GM18861 (cell line): ENCODE data around the gene GSTO1.

Experiments
- ATAC-seq: cut with Tn5 transposase; IDR thresholded peaks from one replicate; pipeline ENCODE4 v1.9.1; 2021; ENCODE audit not compliant: unreplicated experiment

Gene GSTO1

DNA sequence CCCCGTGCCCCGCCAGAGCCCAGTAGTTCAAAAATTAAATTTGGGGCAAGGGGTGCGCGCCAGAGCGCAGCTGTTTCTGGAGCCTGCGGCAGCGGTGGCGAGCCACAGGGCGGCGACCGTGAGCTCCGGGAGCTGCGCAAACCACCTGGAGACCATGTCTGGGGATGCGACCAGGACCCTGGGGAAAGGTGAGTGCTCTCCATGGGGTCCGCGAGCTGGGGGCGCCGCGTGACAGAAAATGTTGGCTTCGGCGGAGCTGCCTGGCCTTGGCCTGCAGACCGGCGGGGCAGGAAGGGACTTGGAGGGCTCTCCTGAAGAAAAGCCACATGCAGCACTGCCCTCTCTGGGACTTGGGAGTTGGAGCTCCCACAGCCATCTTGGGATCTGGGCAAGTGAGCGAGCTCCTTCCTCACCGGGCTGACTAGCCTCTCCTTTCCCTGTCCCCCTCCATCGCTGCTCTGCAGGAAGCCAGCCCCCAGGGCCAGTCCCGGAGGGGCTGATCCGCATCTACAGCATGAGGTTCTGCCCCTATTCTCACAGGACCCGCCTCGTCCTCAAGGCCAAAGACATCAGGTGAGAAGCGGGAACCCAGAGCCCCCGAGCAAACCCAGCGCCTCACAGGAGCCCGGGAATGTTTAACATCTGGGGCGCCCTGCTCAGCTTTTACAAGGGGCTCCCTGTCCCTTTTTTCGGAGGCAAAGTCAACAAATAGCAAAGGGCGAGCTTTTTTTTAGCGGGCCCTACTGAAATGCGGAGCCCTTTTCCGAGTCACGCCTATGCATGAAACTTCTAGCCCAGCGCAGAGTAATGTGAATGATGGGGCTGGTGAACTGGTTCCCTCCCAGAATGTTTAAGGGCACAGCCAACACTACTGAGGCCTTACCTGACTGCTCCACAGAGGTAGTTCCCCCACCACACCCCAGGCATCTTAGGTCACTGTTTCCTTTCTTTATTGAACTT is 20.4 kb downstream of the GSTO1 start:
- no peak for ATAC-seq

DNA sequence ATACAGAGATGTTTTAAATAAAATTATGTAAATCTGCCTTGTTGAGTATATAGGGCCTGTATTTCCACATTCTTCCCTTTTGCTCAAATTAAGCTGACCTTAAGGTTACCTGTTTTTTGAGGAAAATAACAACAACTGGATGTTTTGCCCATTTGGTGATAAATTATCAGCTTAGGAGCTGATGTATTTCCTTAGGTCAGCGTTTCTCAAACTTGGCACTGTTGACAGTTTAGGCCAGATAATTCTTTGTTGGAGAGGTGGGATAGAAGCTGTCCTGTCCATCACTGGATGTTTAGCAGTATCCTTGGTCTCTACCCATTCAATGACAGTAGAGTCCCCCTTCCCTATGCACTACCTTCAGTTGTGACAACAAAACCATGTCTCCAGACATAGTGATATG is 21.5 kb downstream of the GSTO1 start:
- ATAC-seq: no peak

DNA sequence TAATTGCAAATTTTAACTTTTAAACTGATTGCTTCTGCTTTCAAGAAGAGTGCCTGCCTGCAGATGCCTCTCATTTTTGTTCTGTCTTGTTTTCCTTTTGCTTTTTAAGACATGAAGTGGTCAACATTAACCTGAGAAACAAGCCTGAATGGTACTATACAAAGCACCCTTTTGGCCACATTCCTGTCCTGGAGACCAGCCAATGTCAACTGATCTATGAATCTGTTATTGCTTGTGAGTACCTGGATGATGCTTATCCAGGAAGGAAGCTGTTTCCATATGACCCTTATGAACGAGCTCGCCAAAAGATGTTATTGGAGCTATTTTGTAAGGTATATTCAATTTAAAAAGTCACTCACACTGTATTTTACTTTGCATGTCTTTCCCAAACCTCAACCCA is 23.1 kb downstream of the GSTO1 start:
- no peak for ATAC-seq

DNA sequence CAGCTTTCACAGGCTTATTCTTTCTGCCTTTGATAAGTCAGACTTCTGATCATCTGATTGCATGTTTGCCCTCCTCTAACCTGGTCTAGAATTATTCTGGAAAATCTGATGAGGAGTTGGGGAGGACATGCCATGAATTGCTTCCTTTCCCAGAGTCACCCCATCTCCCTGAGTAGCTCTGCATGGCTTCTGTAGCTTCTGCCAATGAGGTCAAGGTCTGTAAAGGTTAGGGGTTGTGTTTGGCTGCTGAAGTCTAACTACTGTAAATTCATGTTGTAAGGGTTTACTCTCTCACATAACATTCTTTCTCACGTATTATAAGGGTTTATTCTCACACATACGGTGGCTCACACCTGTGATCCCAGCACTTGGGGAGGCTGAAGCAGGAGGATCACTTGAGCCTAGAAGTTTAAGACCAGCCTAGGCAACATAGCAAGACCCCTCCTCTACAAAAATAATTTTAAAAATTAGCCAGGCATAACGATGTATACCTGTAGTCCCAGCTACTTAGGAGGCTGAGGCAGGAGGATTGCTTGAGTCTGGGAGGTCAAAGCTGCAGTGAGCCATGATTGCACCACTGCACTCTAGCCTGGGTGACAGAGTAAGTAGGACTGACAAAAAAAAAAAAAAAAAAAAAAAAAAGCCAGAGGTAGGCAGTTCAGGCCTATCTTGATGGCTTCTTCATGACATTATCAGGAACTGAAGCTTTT is 25.0 kb downstream of the GSTO1 start:
- ATAC-seq: no peak

DNA sequence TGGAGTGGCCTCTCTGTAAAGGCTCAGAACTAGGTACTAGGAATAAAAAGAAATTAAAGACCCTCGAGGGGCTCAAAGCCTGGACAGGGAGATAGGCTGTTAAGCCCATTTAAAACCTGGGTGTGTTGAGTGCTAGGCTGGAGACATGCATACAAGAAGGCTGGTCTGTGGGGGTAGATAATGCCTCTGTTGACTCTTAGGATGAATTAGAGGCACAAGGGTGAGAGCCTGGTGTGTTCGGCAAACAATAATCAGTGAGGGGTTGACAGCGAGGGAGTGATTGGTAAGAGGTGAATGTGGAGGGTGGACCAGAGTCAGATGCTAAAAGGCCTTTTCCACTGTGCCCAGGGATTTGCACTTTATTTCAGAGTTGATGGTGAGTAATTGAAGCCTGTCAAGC is 27.0 kb downstream of the GSTO1 start:
- no peak for ATAC-seq

DNA sequence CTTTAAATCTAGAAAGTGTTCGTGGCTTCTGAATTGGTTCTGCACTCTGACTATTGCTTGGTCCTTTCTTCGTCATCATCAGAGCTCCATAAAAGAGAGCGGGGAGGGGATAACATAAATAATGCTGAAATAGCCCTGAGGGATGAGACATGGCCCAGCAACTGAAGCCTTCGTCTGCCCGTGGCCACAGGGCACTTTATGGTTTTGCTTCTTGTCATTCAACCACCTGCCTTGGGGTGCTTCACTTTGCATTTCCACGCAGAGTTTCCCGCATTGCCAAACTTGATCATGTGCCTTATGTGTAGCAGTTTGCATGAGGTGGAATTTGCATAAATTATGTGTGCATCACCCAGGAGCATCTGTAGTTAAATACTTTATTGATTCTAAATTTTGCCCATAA is 30.2 kb downstream of the GSTO1 start:
- ATAC-seq: no peak

DNA sequence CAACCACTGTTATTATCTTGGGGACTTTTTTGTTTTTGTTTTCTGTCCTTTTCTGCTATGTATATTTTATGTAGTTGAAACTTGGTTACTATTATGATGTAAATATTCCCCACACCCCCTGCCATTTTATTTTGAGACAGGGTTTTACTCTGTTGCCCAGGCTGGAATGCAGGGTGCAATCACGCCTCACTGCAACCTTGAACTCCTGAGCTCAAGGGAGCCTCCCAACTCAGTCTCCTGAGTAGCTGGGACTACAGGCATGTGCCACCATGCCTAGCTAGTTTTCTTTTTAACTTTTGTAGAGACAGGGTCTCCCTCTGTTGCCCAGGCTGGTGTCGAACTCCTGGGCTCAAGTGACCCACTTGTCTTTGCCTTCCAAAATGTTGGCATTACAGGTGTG is 32.2 kb downstream of the GSTO1 start:
- no peak for ATAC-seq

DNA sequence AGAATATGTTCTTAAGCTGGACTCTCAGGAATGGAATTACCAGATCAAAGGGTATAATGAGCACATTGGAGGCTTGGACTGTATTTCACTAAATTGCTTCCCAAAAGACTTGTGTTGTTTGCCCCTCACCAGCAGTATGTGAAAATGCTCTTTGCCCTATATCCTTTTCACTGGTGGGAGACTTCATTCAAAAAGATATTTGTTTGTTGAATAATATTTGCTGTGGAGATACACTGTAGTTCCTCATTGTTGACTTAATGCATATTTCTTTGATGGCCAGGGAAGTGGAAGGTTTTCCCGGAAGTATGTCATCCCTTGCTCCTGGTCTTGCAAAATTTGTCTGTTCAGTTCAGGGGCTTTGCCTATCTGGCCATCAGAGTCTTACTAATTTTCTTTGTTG is 33.7 kb downstream of the GSTO1 start:
- no peak for ATAC-seq

DNA sequence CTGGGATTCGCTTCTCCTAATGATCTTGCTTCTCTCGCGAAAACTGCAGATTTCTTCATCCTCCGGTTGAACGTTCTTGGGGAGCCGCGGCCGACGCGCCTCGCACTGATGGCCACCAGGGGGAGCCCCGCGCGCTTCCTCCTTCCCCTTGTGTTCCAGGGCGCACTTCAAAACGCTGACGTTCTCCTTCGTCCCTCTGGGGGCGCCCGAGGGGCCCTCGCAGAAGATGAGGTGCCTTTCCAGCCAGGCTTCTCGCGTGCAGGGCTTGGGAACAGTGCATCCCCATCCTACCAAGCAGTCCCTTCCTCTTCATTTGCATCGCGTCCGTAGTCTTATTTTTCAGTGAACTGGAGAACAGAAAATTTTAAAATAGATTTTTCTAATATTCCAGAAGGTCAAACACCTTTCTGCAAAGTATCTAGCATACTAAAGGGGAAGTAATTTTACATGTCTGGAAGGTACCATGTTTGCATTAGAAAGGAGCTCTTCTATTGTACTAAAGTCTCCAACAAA is 36.8 kb downstream of the GSTO1 start:
- peak; percentile 98 for ATAC-seq

DNA sequence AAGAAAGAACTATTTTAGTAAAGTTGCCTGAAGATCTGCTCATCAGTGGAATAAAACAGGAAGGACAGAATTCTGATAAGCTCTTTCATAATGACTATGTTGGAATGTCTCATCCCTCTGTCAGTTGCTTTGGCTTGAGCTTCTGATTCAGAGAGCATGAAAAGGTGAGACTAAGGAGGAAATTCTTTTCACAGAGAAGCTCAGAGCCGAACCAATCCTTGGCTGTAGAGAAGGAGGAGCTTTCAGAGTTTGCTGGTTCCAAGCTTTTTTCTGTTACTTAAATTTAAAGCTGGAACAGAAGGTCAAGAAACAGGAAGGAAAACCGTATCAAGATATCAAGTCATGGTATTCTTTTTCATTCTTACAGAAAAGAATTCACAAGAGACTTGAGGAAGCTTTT is 38.3 kb downstream of the GSTO1 start:
- no peak for ATAC-seq

DNA sequence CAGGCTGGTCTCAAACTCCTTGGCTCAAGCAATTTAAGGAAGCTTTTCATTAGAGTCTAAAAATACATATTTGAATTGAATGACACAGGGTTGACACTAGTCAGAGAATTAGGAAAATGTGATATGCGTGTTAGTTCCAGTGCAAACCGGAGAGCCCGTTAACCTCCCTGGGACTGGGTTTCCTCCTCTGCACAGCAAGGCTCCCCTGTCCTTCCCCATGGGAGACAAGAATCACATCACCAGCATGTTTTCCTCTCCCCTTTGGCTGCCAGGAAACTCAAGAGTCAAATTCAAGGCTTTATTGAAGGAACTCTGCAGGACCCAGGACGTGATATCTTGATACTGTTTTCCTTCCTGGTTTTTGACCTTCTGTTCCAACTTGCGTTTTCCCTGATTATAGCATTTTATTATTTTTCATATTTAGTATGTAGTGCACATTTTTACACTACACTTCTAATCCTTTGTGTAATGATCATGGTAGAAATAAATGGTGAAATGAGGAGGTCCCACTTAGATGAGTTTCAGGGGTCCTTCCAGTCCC is 39.2 kb downstream of the GSTO1 start:
- no peak for ATAC-seq

DNA sequence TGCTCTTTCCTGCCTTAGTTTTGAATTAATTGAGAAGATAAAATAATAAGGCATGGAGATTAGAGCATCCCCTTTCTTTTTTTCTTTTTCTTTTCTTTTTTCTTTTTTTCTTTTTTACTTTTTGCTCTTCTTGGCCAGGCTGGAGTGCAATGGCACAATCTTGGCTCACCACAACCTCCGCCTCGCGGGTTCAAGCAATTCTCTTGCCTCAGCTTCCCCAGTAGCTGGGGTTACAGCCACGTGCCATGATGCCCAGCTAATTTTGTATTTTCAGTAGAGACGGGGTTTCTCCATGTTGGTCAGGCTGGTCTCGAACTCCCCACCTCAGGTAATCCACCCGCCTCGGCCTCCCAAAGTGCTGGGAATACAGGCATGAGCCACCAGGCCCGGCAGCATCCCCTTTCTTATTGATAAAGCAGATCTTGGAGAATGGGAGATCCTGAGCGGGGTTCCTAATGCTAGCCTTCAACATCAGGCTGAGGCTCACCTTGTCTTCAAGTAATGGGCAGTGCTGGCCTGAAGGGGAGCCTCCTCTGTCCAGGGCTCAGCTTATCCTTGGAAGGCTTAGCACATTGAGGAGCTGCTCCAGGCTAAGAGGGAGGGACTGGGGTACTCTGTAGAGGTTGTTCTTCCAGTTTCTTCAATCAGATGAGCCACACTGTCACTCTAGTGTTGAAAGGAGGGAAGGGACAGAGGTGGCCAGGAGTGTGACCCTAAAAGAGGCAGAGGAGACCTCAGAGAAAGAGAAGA is 42.2 kb downstream of the GSTO1 start:
- no peak for ATAC-seq

DNA sequence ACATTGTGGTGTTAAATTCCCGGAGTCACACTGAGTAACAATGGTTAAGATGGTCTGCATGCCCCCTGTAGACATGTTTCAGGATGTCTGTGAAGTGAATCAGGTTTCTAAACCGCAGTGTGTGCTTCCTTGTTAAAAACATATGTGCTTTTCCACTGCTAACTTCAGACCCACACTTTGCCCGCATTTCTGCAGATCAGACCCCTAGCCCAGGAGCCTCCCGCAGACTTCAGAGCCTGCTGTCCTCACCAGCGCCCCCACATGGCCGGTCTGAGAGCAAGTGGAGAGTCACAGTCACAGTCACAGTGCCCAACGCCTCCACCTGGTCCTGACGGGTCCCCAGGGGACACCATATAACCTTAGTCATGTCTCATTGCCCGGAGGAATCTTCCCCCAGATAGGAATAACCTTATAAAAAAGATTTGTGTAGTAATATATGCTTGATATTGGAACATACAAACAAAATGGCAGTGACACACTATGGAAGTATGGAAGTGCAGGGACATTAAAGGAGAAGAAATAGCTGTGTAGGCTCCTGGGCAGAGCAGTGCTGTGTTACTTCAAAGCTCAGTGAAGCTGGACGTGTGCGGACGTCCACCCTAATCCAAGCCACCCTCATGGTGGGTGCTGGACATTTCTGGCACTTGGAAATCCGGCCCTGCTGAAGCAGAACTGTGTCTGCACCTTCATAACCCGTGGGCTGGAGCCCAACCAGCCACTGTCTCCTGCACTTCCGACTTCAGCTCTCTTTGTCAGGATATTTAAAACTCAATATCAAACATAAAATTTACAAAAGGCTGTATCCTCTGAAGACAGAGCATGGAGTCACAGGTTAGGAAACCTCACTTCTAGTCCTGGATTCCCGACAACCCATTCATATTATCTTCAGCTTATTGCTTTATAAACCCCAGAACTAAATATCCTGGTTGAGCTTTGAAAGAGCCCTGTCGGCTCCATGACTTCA is 43.3 kb downstream of the GSTO1 start:
- ATAC-seq: no peak

DNA sequence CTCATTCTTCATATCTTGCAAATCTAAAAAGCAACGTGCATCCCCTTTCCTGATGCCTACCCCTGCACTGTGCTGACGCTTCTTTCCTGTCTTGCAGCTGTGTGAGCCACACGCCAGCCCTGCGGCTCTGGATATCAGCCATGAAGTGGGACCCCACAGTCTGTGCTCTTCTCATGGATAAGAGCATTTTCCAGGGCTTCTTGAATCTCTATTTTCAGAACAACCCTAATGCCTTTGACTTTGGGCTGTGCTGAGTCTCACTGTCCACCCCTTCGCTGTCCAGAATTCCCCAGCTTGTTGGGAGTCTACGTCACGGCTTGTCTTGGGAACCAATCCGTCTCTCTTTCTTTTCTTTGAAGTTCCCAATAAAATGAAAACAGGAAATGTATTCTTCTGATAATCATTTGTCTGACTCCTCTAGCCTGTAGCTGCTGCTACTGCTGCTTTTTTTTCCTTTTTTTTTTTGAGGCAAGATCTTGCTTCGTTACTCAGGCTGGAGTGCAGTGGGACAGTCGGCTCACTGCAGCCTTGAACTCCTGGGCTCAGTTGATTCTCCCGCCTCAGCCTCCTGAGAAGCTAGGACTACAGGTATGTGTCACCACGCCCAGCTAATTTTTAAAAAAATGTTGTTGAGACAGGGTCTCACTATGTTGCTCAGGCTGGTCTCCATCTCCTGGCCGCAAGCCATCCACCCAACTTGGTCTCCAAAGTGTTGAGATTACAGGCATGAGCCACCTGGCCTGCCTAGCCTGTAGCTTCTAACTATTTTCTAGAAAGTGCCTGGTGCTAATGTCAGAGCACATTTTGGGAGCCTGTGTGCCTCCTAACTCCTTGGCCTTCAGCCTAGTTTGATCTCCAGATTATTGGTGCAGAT is 44.6 kb downstream of the GSTO1 start:
- no peak for ATAC-seq

DNA sequence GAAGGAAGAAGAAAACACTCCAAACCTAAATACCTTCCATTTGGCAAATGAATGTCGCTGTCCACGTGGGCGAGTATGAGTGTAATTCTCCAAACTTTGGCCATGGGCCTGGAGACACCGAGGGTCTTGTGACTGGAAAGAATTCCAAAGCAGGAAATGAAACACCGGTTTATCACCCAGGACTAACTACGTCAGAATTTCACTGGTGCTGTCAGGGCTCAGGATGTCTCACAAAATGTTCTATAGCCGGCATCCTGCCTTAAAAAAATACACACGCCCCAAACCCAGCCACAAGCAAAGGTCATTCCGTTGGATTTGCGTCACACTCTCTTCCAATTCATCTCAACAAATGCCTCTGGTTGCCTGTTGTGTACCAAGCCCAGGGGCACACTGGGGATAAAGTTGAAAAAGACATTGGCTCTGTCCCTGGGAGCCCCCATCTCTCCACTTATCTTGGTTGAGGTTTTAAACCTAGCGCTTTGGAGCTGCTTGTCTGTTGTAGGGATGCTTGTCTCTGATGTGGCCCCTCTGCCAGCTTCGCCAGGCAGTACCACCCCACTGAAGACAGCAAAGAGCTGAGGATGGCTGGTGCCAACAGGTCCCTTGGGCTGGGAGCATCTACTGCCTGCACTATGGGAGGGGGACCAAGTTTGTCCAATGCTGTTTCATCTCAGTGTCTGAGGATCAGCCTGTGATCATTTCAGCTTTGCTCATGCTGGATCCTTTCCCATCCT is 45.5 kb downstream of the GSTO1 start:
- ATAC-seq: no peak

DNA sequence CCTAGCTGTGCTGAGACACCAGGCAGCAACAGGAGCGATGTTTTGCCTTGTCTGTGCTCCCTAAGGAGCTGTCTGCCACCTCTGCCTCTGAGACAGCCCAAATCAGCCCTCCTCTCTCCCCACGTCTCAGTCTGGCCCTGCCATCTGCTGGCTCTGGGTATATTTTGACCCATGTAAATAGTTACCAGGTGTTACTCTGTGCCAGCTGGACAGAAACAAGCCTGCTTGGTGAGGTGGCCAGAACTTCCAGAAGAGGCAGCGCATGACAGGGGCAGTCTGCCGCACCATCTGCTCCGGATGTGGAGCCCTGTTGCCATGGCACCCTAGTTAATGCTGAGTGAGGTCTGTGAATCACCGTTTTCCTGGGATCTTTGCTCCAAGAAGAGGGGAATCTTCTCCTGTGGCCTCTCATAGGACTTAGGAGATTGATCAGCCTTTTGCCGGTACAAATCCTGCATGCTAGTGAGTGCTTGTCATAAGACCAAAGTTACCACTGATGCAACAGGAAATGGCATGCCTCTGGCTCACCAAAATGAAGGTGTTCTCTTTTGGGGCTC is 46.1 kb downstream of the GSTO1 start:
- ATAC-seq: no peak

DNA sequence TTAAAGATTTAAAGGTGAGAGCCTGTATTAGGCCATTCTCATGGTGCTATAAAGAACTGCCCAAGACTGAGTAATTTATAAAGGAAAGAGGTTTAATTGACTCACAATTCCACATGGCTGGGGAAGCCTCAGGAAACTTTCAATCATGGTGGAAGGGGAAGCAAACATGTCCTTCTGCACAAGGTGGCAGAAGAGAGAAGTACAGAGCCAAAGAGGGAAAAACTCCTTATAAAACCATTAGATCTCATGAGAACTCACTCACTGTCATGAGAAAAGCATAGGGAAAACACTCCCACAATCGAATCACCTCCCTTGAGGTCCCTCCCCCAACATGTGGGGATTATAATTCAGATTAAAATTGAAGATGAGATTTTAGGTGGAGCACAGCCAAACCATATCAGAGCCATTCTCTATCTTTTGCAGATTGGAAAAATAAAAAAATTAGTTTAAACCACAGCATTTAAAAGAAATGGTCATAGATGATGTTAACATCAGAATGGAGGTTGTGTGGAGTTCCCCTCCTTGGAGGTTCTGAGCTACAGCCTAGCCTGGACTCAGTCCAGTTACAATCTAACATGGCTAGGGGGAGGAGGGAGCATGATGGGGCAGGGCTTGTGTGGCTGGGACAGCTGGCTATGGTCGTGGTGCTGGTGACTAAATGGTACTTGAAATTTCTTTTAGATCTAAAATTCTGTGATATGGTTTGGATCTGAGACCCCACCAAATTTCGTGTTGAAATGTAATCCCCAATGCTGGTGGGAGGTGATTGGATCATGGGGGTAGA is 47.4 kb downstream of the GSTO1 start:
- ATAC-seq: no peak
